H1 (cell line): ENCODE data around the gene SNAPC2. TPM values are rescaled to one million over a fixed set of nuclear protein-coding genes. Genes with fewer than 3 reads are reported as not detected.

Source experiments
- CTCF ChIA-PET: fragments of 300-600 bp; sonication (Branson Sonifier 250); formaldehyde crosslinking; loops from one replicate; lab custom pipeline; 2021; ENCODE audit not compliant: partially characterized antibody; lab: Charles Lee
- POLR2A ChIA-PET: fragments of 300-600 bp; sonication (Branson Sonifier 250); formaldehyde crosslinking; loops from one replicate; lab custom pipeline; 2021; ENCODE audit warnings: inconsistent platforms; ENCODE audit not compliant: partially characterized antibody; lab: Charles Lee
- DNase-seq, 2 experiments: peaks; one replicate each; pipeline versions ENCODE4 v3.0.0 to v3.0.0-alpha.2; 2010 to 2022; ENCODE audit warnings: low spot score in 2 of 2, low read depth in 1 of 2, mixed read lengths in 1 of 2
- FAIRE-seq: peaks from 2 replicates; lab custom pipeline; 2011; peaks lifted over from hg19 to GRCh38; lab: Jason Lieb, UNC
- H2AFZ ChIP-seq: 2 replicates; pipeline ENCODE4 v1.8.1; 2012; ENCODE audit warnings: low read length, inconsistent platforms
- H2AK5ac ChIP-seq: 2 replicates; pipeline ENCODE4 v1.6.1; 2013; ENCODE audit warnings: low read depth, low read length
- H2BK120ac ChIP-seq: replicated peaks from 2 replicates; pipeline ENCODE3; 2013; ENCODE audit warnings: low read depth, low read length, inconsistent platforms
- H2BK12ac ChIP-seq: 2 replicates; pipeline ENCODE4 v1.6.1; 2013; ENCODE audit warnings: low read depth, low read length
- H2BK15ac ChIP-seq: 2 replicates; pipeline ENCODE4 v1.6.1; 2013; ENCODE audit warnings: low read length
- H2BK20ac ChIP-seq: 2 replicates; pipeline ENCODE4 v1.6.1; 2013; ENCODE audit warnings: low read length
- H2BK5ac ChIP-seq: 2 replicates; pipeline ENCODE4 v1.6.1; 2013; ENCODE audit warnings: low read depth, low read length
- H3K14ac ChIP-seq: 2 replicates; pipeline ENCODE4 v1.6.1; 2013; ENCODE audit warnings: inconsistent platforms; ENCODE audit not compliant: insufficient read length
- H3K18ac ChIP-seq: 2 replicates; pipeline ENCODE4 v1.6.1; 2013; ENCODE audit warnings: low read length; ENCODE audit errors: extremely low read depth
- H3K23ac ChIP-seq: 2 replicates; pipeline ENCODE4 v1.6.1; 2013; ENCODE audit warnings: inconsistent platforms; ENCODE audit not compliant: insufficient read length
- H3K23me2 ChIP-seq: 2 replicates; pipeline ENCODE4 v1.6.1; 2013; ENCODE audit warnings: low read depth, low read length
- H3K27ac ChIP-seq: 2 replicates; pipeline ENCODE4 v1.6.1; 2011; ENCODE audit warnings: low read depth, low read length, inconsistent platforms
- H3K27me3 ChIP-seq, 4 experiments: replicated peaks in 1 of 4; 1 replicate in 1 of 4; 2 replicates in 3 of 4; pipeline versions ENCODE4 v1.6.1 to v1.8.1; 2011 to 2013; ENCODE audit warnings: low read length in 3 of 4, mild to moderate bottlenecking in 3 of 4, inconsistent platforms in 2 of 4, mixed read lengths in 2 of 4, moderate library complexity in 1 of 4; ENCODE audit not compliant: control insufficient read depth in 3 of 4, insufficient read depth in 3 of 4; ENCODE audit errors: extremely low read depth in 1 of 4
- H3K36me3 ChIP-seq, 4 experiments: 2 replicates each; pipeline versions ENCODE4 v1.6.1 to v1.8.1; 2011 to 2013; ENCODE audit warnings: mild to moderate bottlenecking in 4 of 4, low read length in 3 of 4, moderate library complexity in 2 of 4, control low read depth in 1 of 4, inconsistent platforms in 1 of 4; ENCODE audit not compliant: insufficient read depth in 4 of 4, control insufficient read depth in 2 of 4
- H3K4ac ChIP-seq: replicated peaks from 2 replicates; pipeline ENCODE3; 2013; ENCODE audit warnings: low read length, low read depth, mixed read lengths, inconsistent platforms; ENCODE audit not compliant: insufficient read length
- H3K4me1 ChIP-seq, 4 experiments: replicated peaks in 1 of 4; 1 replicate in 1 of 4; 2 replicates in 3 of 4; pipeline versions ENCODE4 v1.6.1 to v1.8.1; 2011 to 2013; ENCODE audit warnings: low read length in 3 of 4, inconsistent platforms in 2 of 4, mixed read lengths in 1 of 4; ENCODE audit not compliant: insufficient read depth in 4 of 4, control insufficient read depth in 3 of 4
- H3K4me2 ChIP-seq, 2 experiments: 2 replicates each; pipeline versions ENCODE4 v1.6.1 to v1.8.1; 2011 to 2013; ENCODE audit warnings: low read depth in 2 of 2, low read length in 2 of 2, control low read depth in 1 of 2, inconsistent platforms in 1 of 2, mild to moderate bottlenecking in 1 of 2; ENCODE audit not compliant: insufficient read depth in 1 of 2
- H3K4me3 ChIP-seq, 4 experiments: fragments of 200-600, 300-600 bp in 1 of 4; sonication (generic), shearing (Covaris generic), sonication (Bioruptor Twin) in 1 of 4; 2 replicates each; pipeline versions ENCODE4 v1.5.1 to v1.8.1; 2011 to 2016; ENCODE audit warnings: low read length in 4 of 4, low read depth in 3 of 4, control low read depth in 2 of 4, inconsistent platforms in 2 of 4, mild to moderate bottlenecking in 2 of 4, mixed read lengths in 1 of 4, moderate library complexity in 1 of 4; ENCODE audit not compliant: insufficient read depth in 2 of 4; ENCODE audit errors: extremely low read depth in 1 of 4
- H3K56ac ChIP-seq: replicated peaks from 2 replicates; pipeline ENCODE3; 2013; ENCODE audit warnings: low read depth, mild to moderate bottlenecking, mixed read lengths, low read length, inconsistent platforms; ENCODE audit not compliant: insufficient read length
- H3K79me1 ChIP-seq: 2 replicates; pipeline ENCODE4 v1.6.1; 2013; ENCODE audit warnings: low read depth, low read length, control low read depth
- H3K79me2 ChIP-seq, 2 experiments: 2 replicates each; pipeline versions ENCODE4 v1.6.1 to v1.8.1; 2012 to 2013; ENCODE audit warnings: low read length in 2 of 2, mild to moderate bottlenecking in 2 of 2, inconsistent platforms in 1 of 2; ENCODE audit not compliant: insufficient read depth in 2 of 2, control insufficient read depth in 1 of 2
- H3K9ac ChIP-seq, 4 experiments: replicated peaks in 1 of 4; 1 replicate in 1 of 4; 2 replicates in 3 of 4; pipeline versions ENCODE4 v1.6.1 to v1.8.1; 2011 to 2013; ENCODE audit warnings: low read depth in 3 of 4, low read length in 3 of 4, control low read depth in 2 of 4, mild to moderate bottlenecking in 2 of 4, moderate library complexity in 2 of 4, inconsistent platforms in 1 of 4; ENCODE audit errors: extremely low read depth in 1 of 4
- H3K9me3 ChIP-seq, 2 experiments: 2 replicates each; pipeline versions ENCODE4 v1.6.1 to v1.8.1; 2012 to 2013; ENCODE audit warnings: mild to moderate bottlenecking in 2 of 2, moderate library complexity in 2 of 2, control low read depth in 1 of 2, inconsistent platforms in 1 of 2, low read depth in 1 of 2, low read length in 1 of 2, mixed read lengths in 1 of 2; ENCODE audit not compliant: insufficient read depth in 2 of 2
- H4K20me1 ChIP-seq, 2 experiments: replicated peaks in 1 of 2; 2 replicates each; pipeline versions ENCODE3 to v1.8.1; 2011 to 2013; ENCODE audit warnings: inconsistent platforms in 2 of 2, low read length in 2 of 2, mild to moderate bottlenecking in 1 of 2; ENCODE audit not compliant: insufficient read depth in 2 of 2, control insufficient read depth in 1 of 2
- H4K5ac ChIP-seq: 2 replicates; pipeline ENCODE4 v1.6.1; 2013; ENCODE audit warnings: low read length, low read depth, mixed read lengths, inconsistent platforms; ENCODE audit not compliant: insufficient read length
- H4K8ac ChIP-seq: 2 replicates; pipeline ENCODE4 v1.8.0; 2013; ENCODE audit warnings: mild to moderate bottlenecking, moderate library complexity, low read length, inconsistent platforms; ENCODE audit not compliant: insufficient read depth; ENCODE audit errors: extremely low read depth
- H4K91ac ChIP-seq: replicated peaks from 2 replicates; pipeline ENCODE3; 2013; ENCODE audit warnings: low read length, mixed read lengths, inconsistent platforms; ENCODE audit not compliant: insufficient read length
- CBX8 ChIP-seq: fragments of 300-800, 300-1000 bp; sonication (generic); IDR thresholded peaks from 2 replicates; pipeline ENCODE4 v1.7.1; 2016; ENCODE audit warnings: low read depth, low read length, borderline replicate concordance
- CREB1 ChIP-seq: IDR thresholded peaks from 2 replicates; pipeline ENCODE4 v1.6.1; 2012; ENCODE audit warnings: inconsistent platforms
- MAFK ChIP-seq: IDR thresholded peaks from 2 replicates; pipeline ENCODE4 v1.6.1; 2012; ENCODE audit warnings: low read depth, mild to moderate bottlenecking, improper control_type of control experiment, low read length
- PHF8 ChIP-seq: fragments of 200-600 bp; sonication (generic); conservative IDR thresholded peaks from 2 replicates; pipeline ENCODE4 v1.7.1; 2012; ENCODE audit warnings: low read depth, mild to moderate bottlenecking, inconsistent platforms, low read length, moderate library complexity
- RXRA ChIP-seq: IDR thresholded peaks from 2 replicates; pipeline ENCODE4 v1.6.1; 2011; ENCODE audit warnings: low read depth, mild to moderate bottlenecking, low read length, moderate library complexity; ENCODE audit not compliant: insufficient read depth
- SAP30 ChIP-seq: fragments of 300-600 bp; sonication (generic); IDR thresholded peaks from 2 replicates; pipeline ENCODE4 v1.7.1; 2012; ENCODE audit warnings: low read length, moderate library complexity, mild to moderate bottlenecking, inconsistent platforms; ENCODE audit not compliant: insufficient read depth, insufficient replicate concordance
- SIN3A ChIP-seq, 2 experiments: IDR thresholded peaks in 1 of 2; conservative IDR thresholded peaks in 1 of 2; 2 replicates each; pipeline ENCODE4 v1.6.1; 2011 to 2012; ENCODE audit warnings: low read length in 2 of 2, improper control_type of control experiment in 1 of 2, low read depth in 1 of 2, mild to moderate bottlenecking in 1 of 2
- SP1 ChIP-seq: IDR thresholded peaks from 2 replicates; pipeline ENCODE4 v1.6.1; 2011; ENCODE audit warnings: low read depth, low read length
- TCF12 ChIP-seq: IDR thresholded peaks from 2 replicates; pipeline ENCODE4 v1.6.1; 2011; ENCODE audit warnings: low read depth, mild to moderate bottlenecking, low read length
- YY1 ChIP-seq: IDR thresholded peaks from 2 replicates; pipeline ENCODE4 v1.6.1; 2011; ENCODE audit warnings: low read depth, mild to moderate bottlenecking, low read length
- WGBS, 2 experiments: shearing (Covaris generic) in 1 of 2; methylation state at CpG; one replicate each; pipeline versions ENCODE4 v1.1.6 to v1.1.7; 2013 to 2015; ENCODE audit warnings: low lambda C conversion rate in 2 of 2, mixed read lengths in 2 of 2, inconsistent platforms in 1 of 2, low coverage in 1 of 2, missing lambda C conversion rate in 1 of 2; ENCODE audit not compliant: insufficient replicate concordance in 2 of 2, insufficient coverage in 1 of 2, insufficient read length in 1 of 2; ENCODE audit errors: extremely low coverage in 1 of 2, missing lambda C conversion rate in 1 of 2; 5-methylcytosine and 5-hydroxymethylcytosine counted together
- polyA plus RNA-seq, 7 experiments: library from polyadenylated mRNA; depleted of rRNA in 3 of 7; stranded (reverse) in 5 of 7; unstranded in 2 of 7; fragments of >200 nt in 5 of 7; fragments of 200-250 nt in 2 of 7; gene quantifications; 1 replicate in 5 of 7; 2 replicates in 1 of 7; 4 replicates in 1 of 7; pipeline versions ENCODE4 v1.2.1 to v1.2.3, GENCODE V29; 2011 to 2013; ENCODE audit warnings: missing spikeins in 2 of 7, mixed read lengths in 2 of 7
- total RNA-seq: library from RNA; stranded (reverse); fragmentation: NEBNext Ultra II Directional; extraction: Animal tissue kit (Norgen Biotek cat#: 25700); gene quantifications from 2 replicates; pipeline ENCODE4 v1.2.1, GENCODE V29; 2021
- TF ChIP-seq, protein P1 (sequence below): IDR thresholded peaks from 2 replicates; pipeline ENCODE4 v1.6.1; 2011; ENCODE audit warnings: low read length, improper control_type of control experiment

Gene SNAPC2
- total and polyA plus RNA-seq, 2 of the 8 experiments (the other 6 are each of a cell fraction or from before 2014, with no cell fraction given) = 18.2 to 20.3 TPM

DNA sequence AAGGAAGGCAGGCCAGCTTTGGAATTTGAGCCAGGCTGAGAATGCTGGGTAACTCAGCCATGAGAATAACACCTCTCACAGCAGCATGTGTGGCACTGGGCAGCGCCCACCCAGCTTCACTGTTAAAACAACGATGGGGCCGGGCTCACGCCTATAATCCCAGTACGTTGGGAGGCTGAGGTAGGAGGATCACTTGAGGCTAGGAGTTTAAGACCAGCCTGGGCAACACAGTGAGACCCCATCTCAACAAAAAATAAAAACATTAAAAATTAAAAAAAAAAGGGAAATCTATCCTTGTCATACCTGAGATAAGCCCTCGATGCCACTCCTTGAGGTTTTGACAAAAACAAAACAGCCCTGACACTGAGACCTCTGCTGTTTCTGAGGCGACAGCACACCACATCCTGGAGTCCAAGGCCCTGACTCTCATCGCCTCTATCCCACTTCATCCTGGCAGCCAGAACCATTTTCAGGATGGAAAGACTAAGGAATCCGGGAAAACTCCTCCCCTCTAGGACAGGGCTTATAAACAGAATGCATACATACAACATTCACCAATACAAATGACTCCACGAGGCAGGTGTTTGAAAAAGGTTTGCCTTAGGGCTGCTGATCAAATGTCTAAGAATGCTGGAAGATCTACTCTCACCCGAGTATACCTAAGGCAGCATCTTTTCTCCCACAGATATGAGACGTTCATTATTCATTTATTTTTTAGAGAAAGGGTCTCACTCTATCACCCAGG lies 46.0 kb downstream of the SNAPC2 start:
- Histone ChIP-seq H3K79me2 (peaks cover 0 to 3% of the 10 kb centered on the region in 2 experiments; a peak in 1 of 4 replicates), H2BK120ac (no peak overlapping the region), H4K91ac (no peak overlapping the region), H2AFZ (no peak overlapping the region), H4K8ac (no peak overlapping the region; the same call in 1 of the 2 replicates), H3K18ac (no peak overlapping the region), H2BK20ac (no peak overlapping the region), H3K23ac (no peak overlapping the region), H3K36me3 (peaks cover 33 to 70% (median 60%) of the 10 kb centered on the region in 4 experiments), H3K4ac (no peak overlapping the region), H3K9me3 (no peaks in the 10 kb centered on the region), H3K79me1 (no peaks in the 10 kb centered on the region; the same call in none of the 2 replicates), H4K20me1 (peaks cover 5 to 18% of the 10 kb centered on the region in 2 experiments), H3K9ac (no peak overlapping the region), H2BK5ac (no peak overlapping the region), H3K23me2 (no peaks in the 10 kb centered on the region), H3K14ac (no peak overlapping the region), H2BK12ac (no peak overlapping the region), H3K56ac (no peak overlapping the region), H4K5ac (no peak overlapping the region), H3K27ac (no peak overlapping the region), H3K4me2 (no peak overlapping the region), H3K27me3 (no peaks in the 10 kb centered on the region), H3K4me1 (peaks cover 0 to 10% (median 9%) of the 10 kb centered on the region in 4 experiments; a peak in 6 of 7 replicates), H3K4me3 (no peak overlapping the region), H2AK5ac (no peak overlapping the region), H2BK15ac (no peak overlapping the region)
- FAIRE-seq = no peak
- WGBS, 2 experiments = 93% methylated on average over 12 of the region's 12 CpGs; no CpG with 5 or more reads in 1 of the 2 experiments
- POLR2A ChIA-PET = interaction anchor here (0.6 to 6.2 kb wide), 3 partner anchors 21 to 50 kb away, joined by 3 to 55 read pairs (median 8); partner anchors contain the start of gene TIMM44
- DNase-seq = no peak
- CTCF ChIA-PET = interaction anchor here (0.7 to 1.0 kb wide), 3 partner anchors 32 to 39 kb away, joined by 3 read pairs; no protein-coding TSS in a partner anchor
- no peak for TF ChIP-seq TCF12
- TF ChIP-seq SP1 = no peak
- no peak for TF ChIP-seq YY1
- no peak for TF ChIP-seq SIN3A (conservative IDR thresholded peaks at IDR 0.05 in 1 of 2, IDR thresholded peaks at IDR 0.05 in 1 of 2; ENCODE audit: low read depth in 1 of 2, low read length in 2 of 2)
- TF ChIP-seq MAFK = no peak
- no peak for TF ChIP-seq RXRA
- TF ChIP-seq SAP30 = no peak
- TF ChIP-seq CREB1 = no peak
- TF ChIP-seq PHF8 = no peak
- TF ChIP-seq CBX8 = no peak
- TF ChIP-seq, protein P1, sequence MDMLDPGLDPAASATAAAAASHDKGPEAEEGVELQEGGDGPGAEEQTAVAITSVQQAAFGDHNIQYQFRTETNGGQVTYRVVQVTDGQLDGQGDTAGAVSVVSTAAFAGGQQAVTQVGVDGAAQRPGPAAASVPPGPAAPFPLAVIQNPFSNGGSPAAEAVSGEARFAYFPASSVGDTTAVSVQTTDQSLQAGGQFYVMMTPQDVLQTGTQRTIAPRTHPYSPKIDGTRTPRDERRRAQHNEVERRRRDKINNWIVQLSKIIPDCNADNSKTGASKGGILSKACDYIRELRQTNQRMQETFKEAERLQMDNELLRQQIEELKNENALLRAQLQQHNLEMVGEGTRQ = no peak
